Esophagus squamous epithelium (tissue), 5 donors: ENCODE data around the gene RACK1. TPM values are rescaled to one million over a fixed set of nuclear protein-coding genes. Genes with fewer than 3 reads are reported as not detected.

Experiments
- DNase-seq: peaks from one replicate; lab custom pipeline; 2025; lab: John Stamatoyannopoulos, UW
- H3K27ac ChIP-seq, 4 donors: fragments of 200-600 bp; sonication (generic); one replicate each; pipeline ENCODE4 v1.5.1; 2016 to 2019; ENCODE audit warnings: mild to moderate bottlenecking in 1 of 4
- H3K27me3 ChIP-seq, 4 donors: fragments of 200-600 bp; sonication (generic); 1 replicate in 3 of 4; 2 replicates in 1 of 4; pipeline versions ENCODE4 v1.5.1 to v1.6.0; 2017 to 2021; ENCODE audit warnings: antibody characterized with exemption in 1 of 4
- H3K36me3 ChIP-seq, 3 donors: fragments of 200-600 bp; sonication (generic); one replicate each; pipeline ENCODE4 v1.5.1; 2016 to 2019
- H3K4me1 ChIP-seq, 3 donors: fragments of 200-600 bp; sonication (generic); one replicate each; pipeline ENCODE4 v1.5.1; 2017 to 2019
- H3K4me3 ChIP-seq, 4 donors: fragments of 200-600 bp; sonication (generic); 1 replicate in 3 of 4; 2 replicates in 1 of 4; pipeline ENCODE4 v1.5.1; 2016 to 2019; ENCODE audit warnings: mild to moderate bottlenecking in 2 of 4, moderate library complexity in 1 of 4
- H3K9me3 ChIP-seq, 3 donors: fragments of 200-600 bp; sonication (generic); one replicate each; pipeline ENCODE4 v1.5.1; 2016 to 2019
- POLR2A ChIP-seq, 4 donors: fragments of 450-650 bp; IDR thresholded peaks; one replicate each; pipeline ENCODE4 v1.6.1; 2017; ENCODE audit warnings: antibody characterized with exemption in 4 of 4, mild to moderate bottlenecking in 4 of 4, moderate library complexity in 3 of 4
- WGBS, 2 donors: methylation state at CpG; one replicate each; pipeline ENCODE4 v1.1.5; 2018; 5-methylcytosine and 5-hydroxymethylcytosine counted together
- intact Hi-C: fragments of 100-400 bp; cut with DNase I; formaldehyde crosslinking; loops from one replicate; pipeline ENCODE4 v1.15.0; 2022
- total RNA-seq, 4 donors: library from RNA; depleted of rRNA; stranded (reverse); fragments of >200 nt; gene quantifications; one replicate each; pipeline ENCODE4 v1.1.0, GENCODE V29; 2016
- TF ChIP-seq, protein P1 (sequence below), 6 experiments: fragments of 450-650 bp in 4 of 6; fragments of 200-600 bp in 2 of 6; sonication (generic) in 2 of 6; IDR thresholded peaks; one replicate each; pipeline ENCODE4 v1.5.1; 2016 to 2019; ENCODE audit warnings: antibody characterized with exemption in 6 of 6, mild to moderate bottlenecking in 4 of 6, moderate library complexity in 4 of 6
- donor health status: DM: yes; HTN: yes; CAD: no.

RACK1 gene
- total RNA-seq, 4 donors from 2014 or later: 1,705 to 2,735 (median 2,064) TPM

DNA sequence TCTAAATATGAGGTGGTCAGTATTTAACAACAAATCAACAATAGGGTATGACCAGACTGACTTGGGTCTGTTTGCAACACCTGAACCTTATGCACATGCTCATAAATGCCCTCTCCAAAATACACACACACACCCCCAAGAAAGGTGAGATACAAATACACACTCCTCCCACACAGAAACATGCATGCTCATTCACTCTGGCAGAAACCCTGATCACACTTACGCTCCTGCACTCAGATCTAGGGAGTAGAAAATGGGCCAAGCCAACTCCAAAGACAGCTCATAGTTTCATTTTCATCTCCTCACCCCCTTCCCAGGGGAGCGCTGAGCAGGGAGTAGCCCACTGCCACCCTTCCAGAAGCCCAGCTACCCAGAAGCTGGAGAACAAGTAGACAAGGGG, 50.0 kb downstream of the RACK1 start:
- DNase-seq: no peak
- Histone ChIP-seq H3K4me1 (peaks cover 4 to 39% (median 10%) of the 10 kb centered on the region in 3 donors), H3K36me3 (peaks cover 0 to 43% (median 0%) of the 10 kb centered on the region in 3 donors), H3K9me3 (no peaks in the 10 kb centered on the region), H3K4me3 (no peak overlapping the region), H3K27ac (no peak overlapping the region), H3K27me3 (no peaks in the 10 kb centered on the region)
- TF ChIP-seq POLR2A (IDR thresholded peaks at IDR 0.05): no peak
- TF ChIP-seq, protein P1, sequence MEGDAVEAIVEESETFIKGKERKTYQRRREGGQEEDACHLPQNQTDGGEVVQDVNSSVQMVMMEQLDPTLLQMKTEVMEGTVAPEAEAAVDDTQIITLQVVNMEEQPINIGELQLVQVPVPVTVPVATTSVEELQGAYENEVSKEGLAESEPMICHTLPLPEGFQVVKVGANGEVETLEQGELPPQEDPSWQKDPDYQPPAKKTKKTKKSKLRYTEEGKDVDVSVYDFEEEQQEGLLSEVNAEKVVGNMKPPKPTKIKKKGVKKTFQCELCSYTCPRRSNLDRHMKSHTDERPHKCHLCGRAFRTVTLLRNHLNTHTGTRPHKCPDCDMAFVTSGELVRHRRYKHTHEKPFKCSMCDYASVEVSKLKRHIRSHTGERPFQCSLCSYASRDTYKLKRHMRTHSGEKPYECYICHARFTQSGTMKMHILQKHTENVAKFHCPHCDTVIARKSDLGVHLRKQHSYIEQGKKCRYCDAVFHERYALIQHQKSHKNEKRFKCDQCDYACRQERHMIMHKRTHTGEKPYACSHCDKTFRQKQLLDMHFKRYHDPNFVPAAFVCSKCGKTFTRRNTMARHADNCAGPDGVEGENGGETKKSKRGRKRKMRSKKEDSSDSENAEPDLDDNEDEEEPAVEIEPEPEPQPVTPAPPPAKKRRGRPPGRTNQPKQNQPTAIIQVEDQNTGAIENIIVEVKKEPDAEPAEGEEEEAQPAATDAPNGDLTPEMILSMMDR (IDR thresholded peaks at IDR 0.05): no peak
- intact Hi-C loops: no loop called here
- WGBS, 2 donors: 63 to 88% methylated on average over 1 of the region's 2 CpGs

DNA sequence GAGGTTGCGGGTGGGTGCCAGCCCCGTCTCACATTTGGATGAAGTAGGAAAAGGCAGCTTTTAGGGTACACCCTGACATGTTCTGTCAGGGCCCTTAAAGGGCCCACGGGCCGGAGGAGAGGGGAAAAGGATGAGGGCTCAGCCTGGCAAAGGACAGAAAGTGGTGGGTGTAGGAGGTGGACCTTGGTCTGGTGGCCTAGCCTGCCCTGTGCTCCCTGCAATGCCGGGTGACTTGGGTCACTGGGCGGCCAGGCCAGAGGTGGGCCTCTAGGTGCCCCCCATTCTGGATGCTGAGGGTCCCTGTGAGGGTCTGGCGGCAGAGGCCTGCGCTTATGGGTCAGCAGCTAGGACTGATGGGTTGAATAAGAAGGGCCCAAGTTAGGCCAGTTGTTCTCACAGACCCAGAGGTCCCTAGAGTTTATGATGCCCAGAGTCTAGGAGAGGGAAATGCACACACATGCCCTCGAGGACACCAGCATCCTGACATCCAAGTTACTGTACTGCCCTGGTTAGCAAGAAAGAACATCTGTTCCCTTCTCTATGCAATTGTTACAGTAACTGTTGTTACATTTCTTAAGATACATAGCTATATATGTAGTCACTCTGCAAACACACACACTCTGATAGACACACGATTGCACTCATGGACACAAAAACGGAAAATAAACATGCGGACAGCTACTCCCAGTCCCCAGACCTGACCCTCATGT, 51.2 kb downstream of the RACK1 start:
- no peaks in the 10 kb centered on the region for H3K27me3 ChIP-seq
- intact Hi-C loops: no loop called here
- H3K9me3 ChIP-seq: no peaks in the 10 kb centered on the region
- WGBS, 2 donors: 36 to 41% methylated on average over 10 to 11 of the region's 12 CpGs
- peaks cover 7 to 51% (median 10%) of the 10 kb centered on the region in 3 donors for H3K4me1 ChIP-seq
- no peak for DNase-seq
- H3K27ac ChIP-seq: peak overlapping the region; percentile 90 to 93 (median 90)
- peak overlapping the region; percentile 64 to 96 (median 82) for H3K4me3 ChIP-seq
- TF ChIP-seq, protein P1 (IDR thresholded peaks at IDR 0.05): no peak
- no peak for TF ChIP-seq POLR2A (IDR thresholded peaks at IDR 0.05)
- H3K36me3 ChIP-seq: peaks cover 0 to 32% (median 0%) of the 10 kb centered on the region in 3 donors

DNA sequence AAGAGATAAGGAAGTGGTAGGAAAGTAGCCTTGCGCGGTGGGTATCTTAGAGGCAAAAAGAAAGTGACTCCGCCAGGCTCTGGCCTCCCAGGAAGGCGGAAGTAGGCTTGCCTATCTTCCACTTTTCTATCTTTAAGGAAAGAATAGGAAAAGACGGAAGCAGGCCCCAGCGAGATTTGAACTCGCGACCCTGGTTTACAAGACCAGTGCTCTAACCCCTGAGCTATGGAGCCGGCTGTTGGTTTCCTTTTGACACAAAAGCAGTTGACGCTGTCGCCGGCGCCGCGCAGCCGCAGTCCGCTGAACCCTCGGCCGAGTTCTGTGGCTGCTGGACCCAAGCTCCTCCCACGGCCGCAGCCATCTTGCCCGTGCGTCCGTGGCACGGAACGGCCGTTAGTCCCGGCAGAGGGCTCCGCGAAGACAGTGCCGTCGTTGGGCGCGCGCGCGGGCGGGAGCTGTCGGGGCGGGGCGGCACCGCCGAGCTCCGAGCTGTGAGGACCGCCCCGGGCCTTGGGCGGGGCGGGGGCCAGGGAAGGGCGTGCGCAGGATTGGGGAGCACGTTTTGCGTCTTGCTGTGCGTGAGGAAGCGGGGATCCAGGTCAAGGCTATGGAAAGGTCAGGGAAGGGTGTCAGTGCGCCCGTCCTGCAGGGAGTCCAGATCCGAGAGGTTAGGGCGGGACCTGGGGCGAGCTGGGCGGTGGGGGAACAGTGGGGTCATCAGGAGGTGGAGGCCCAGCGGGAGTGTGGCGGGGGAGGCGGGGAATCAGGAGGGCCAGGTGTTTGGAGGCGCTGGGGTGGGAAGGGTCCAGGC, 52.0 kb downstream of the RACK1 start:
- Histone ChIP-seq H3K9me3 (no peaks in the 10 kb centered on the region), H3K4me1 (peaks cover 7 to 58% (median 10%) of the 10 kb centered on the region in 3 donors), H3K4me3 (peak overlapping the region; percentile 64 to 96 (median 82)), H3K36me3 (peaks cover 0 to 26% (median 0%) of the 10 kb centered on the region in 3 donors), H3K27ac (peak overlapping the region; percentile 90 to 93 (median 90)), H3K27me3 (no peaks in the 10 kb centered on the region)
- intact Hi-C loops: no loop called here
- DNase-seq: no peak
- TF ChIP-seq, protein P1 (IDR thresholded peaks at IDR 0.05): no peak
- peak in 1 of 4 donors; percentile 68 for TF ChIP-seq POLR2A (IDR thresholded peaks at IDR 0.05)
- WGBS, 2 donors: 0% methylated on average over 13 to 23 of the region's 64 CpGs

DNA sequence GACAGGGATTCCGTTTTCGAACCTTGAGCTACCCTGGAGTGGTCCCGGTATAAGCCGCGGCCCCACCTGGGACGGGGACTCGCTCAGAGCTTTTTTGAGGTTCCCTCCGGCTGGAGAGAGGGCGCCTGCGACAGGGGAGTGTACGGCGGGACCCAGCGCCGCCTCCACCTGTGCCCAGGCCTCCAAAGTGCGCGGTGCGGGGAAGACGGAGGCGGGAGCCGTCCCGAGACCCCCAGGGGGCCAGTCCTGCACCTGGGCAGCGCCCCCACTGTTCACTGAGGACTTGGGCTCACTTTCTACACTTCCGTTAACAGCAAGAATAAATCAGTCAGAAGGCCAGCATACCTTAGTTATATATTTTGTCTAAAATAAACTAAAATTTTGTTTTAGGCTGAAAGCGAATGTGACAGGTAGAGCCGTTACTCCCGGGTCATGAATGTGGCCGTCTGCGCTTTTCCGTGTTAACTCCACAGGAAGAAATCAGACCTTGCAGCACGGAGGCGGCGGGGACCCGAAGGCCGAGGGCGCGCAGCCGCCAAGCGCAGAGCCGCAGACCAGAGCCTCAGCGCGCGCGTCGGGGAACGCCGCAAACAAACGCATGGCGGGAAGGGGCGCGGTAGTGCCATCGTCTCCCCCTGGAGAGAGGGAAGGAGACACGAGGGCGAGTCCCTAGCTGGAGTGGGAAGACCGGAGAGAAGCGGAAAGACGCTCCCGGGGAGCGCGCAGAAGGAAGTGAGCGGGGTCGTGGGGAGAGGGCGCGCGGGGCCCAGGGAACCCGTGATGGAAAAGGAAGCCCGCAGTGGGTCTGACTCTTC, 52.8 kb downstream of the RACK1 start:
- TF ChIP-seq, protein P1 (IDR thresholded peaks at IDR 0.05): peak in 2 of 6 experiments; percentile 12 to 17
- TF ChIP-seq POLR2A (IDR thresholded peaks at IDR 0.05): no peak
- no peak for DNase-seq
- H3K36me3 ChIP-seq: peaks cover 0 to 19% (median 0%) of the 10 kb centered on the region in 3 donors
- peak overlapping the region; percentile 64 to 96 (median 82) for H3K4me3 ChIP-seq
- peak overlapping the region; percentile 90 to 93 (median 90) for H3K27ac ChIP-seq
- no peaks in the 10 kb centered on the region for H3K27me3 ChIP-seq
- intact Hi-C loops: no loop called here
- peaks cover 7 to 61% (median 10%) of the 10 kb centered on the region in 3 donors for H3K4me1 ChIP-seq
- 0 to 1% methylated on average over 20 to 35 of the region's 66 CpGs for WGBS, 2 donors
- no peaks in the 10 kb centered on the region for H3K9me3 ChIP-seq
